ENCODE measurements around the gene MICU1.

Gene MICU1

GRCh38 chr10:72487116-72487515 lies 138.8 kb downstream of the MICU1 start:
- no peak overlapping the region for H3K4me2 ChIP-seq
- no peak overlapping the region for H3K4me3 ChIP-seq (IDR thresholded peaks at IDR 0.05; ENCODE audit: insufficient read depth, low read depth, low read length)
- H3K9ac ChIP-seq, result no peak overlapping the region
- H3K79me2 ChIP-seq (ENCODE audit: insufficient read depth, low read depth), result no peaks in the 10 kb centered on the region
- no peak for TF ChIP-seq CTCF (conservative IDR thresholded peaks at IDR 0.05; ENCODE audit: low read depth, low read length)
- H3K36me3 ChIP-seq (ENCODE audit: insufficient read depth), result no peaks in the 10 kb centered on the region
- H3K27me3 ChIP-seq (ENCODE audit: insufficient read depth, low read depth), result no peaks in the 10 kb centered on the region
- no peak overlapping the region for H2AFZ ChIP-seq (ENCODE audit: low read depth)
- no peak overlapping the region for H3K27ac ChIP-seq
- H3K4me1 ChIP-seq (ENCODE audit: low read depth, poor library complexity, severe bottlenecking), result no peaks in the 10 kb centered on the region
- no peaks in the 10 kb centered on the region for H4K20me1 ChIP-seq (ENCODE audit: insufficient read depth)

GRCh38 chr10:72485701-72486100 lies 140.2 kb downstream of the MICU1 start:
- Histone ChIP-seq H3K4me1 (ENCODE audit: low read depth, poor library complexity, severe bottlenecking) (no peaks in the 10 kb centered on the region), H4K20me1 (ENCODE audit: insufficient read depth) (no peaks in the 10 kb centered on the region), H2AFZ (ENCODE audit: low read depth) (no peak overlapping the region), H3K4me3 (IDR thresholded peaks at IDR 0.05; ENCODE audit: insufficient read depth, low read depth, low read length) (no peak overlapping the region), H3K79me2 (ENCODE audit: insufficient read depth, low read depth) (no peaks in the 10 kb centered on the region), H3K27me3 (ENCODE audit: insufficient read depth, low read depth) (no peaks in the 10 kb centered on the region), H3K27ac (no peak overlapping the region), H3K9ac (no peak overlapping the region), H3K4me2 (no peak overlapping the region), H3K36me3 (ENCODE audit: insufficient read depth) (no peaks in the 10 kb centered on the region)
- TF ChIP-seq CTCF (conservative IDR thresholded peaks at IDR 0.05; ENCODE audit: low read depth, low read length), result no peak

GRCh38 chr10:72484521-72484920 lies 141.4 kb downstream of the MICU1 start:
- Histone ChIP-seq H3K27ac (no peak overlapping the region), H3K79me2 (ENCODE audit: insufficient read depth, low read depth) (no peaks in the 10 kb centered on the region), H3K4me1 (ENCODE audit: low read depth, poor library complexity, severe bottlenecking) (no peaks in the 10 kb centered on the region), H3K27me3 (ENCODE audit: insufficient read depth, low read depth) (no peaks in the 10 kb centered on the region), H3K4me3 (IDR thresholded peaks at IDR 0.05; ENCODE audit: insufficient read depth, low read depth, low read length) (no peak overlapping the region), H3K4me2 (no peak overlapping the region), H4K20me1 (ENCODE audit: insufficient read depth) (no peaks in the 10 kb centered on the region), H3K36me3 (ENCODE audit: insufficient read depth) (no peaks in the 10 kb centered on the region), H2AFZ (ENCODE audit: low read depth) (no peak overlapping the region), H3K9ac (no peak overlapping the region)
- no peak for TF ChIP-seq CTCF (conservative IDR thresholded peaks at IDR 0.05; ENCODE audit: low read depth, low read length)

GRCh38 chr10:72483471-72483870 lies 142.4 kb downstream of the MICU1 start:
- Histone ChIP-seq H3K9ac (no peak overlapping the region), H3K27me3 (ENCODE audit: insufficient read depth, low read depth) (no peaks in the 10 kb centered on the region), H3K4me2 (no peak overlapping the region), H3K79me2 (ENCODE audit: insufficient read depth, low read depth) (no peaks in the 10 kb centered on the region), H3K36me3 (ENCODE audit: insufficient read depth) (no peaks in the 10 kb centered on the region), H2AFZ (ENCODE audit: low read depth) (no peak overlapping the region), H3K27ac (no peak overlapping the region), H4K20me1 (ENCODE audit: insufficient read depth) (no peaks in the 10 kb centered on the region), H3K4me3 (IDR thresholded peaks at IDR 0.05; ENCODE audit: insufficient read depth, low read depth, low read length) (no peak overlapping the region), H3K4me1 (ENCODE audit: low read depth, poor library complexity, severe bottlenecking) (no peaks in the 10 kb centered on the region)
- no peak for TF ChIP-seq CTCF (conservative IDR thresholded peaks at IDR 0.05; ENCODE audit: low read depth, low read length)

- Histone ChIP-seq H3K4me3 (IDR thresholded peaks at IDR 0.05; ENCODE audit: insufficient read depth, low read depth, low read length) (no peak overlapping the region), H3K27ac (no peak overlapping the region), H4K20me1 (ENCODE audit: insufficient read depth) (no peaks in the 10 kb centered on the region), H3K36me3 (ENCODE audit: insufficient read depth) (no peaks in the 10 kb centered on the region), H3K4me2 (no peak overlapping the region), H3K9ac (no peak overlapping the region), H3K27me3 (ENCODE audit: insufficient read depth, low read depth) (no peaks in the 10 kb centered on the region), H3K4me1 (ENCODE audit: low read depth, poor library complexity, severe bottlenecking) (no peaks in the 10 kb centered on the region), H3K79me2 (ENCODE audit: insufficient read depth, low read depth) (no peaks in the 10 kb centered on the region), H2AFZ (ENCODE audit: low read depth) (no peak overlapping the region)
- no peak for TF ChIP-seq CTCF (conservative IDR thresholded peaks at IDR 0.05; ENCODE audit: low read depth, low read length)
These were observed 145.0 kb downstream of the MICU1 start for GRCh38 chr10:72480861-72481260.

Measured in KMS-11 (cell line).